ENCODE measurements around the gene SSU72.
A peak's percentile ranks its signal among the peaks of the same experiment; 100 is the strongest.
"Not testable (repeated sequence)": the region's sequence is repeated elsewhere in the genome, so short reads cannot be mapped to it uniquely, and the experiment has no call there.

Gene SSU72

GRCh38 chr1:1507305-1507704 lies 67.4 kb downstream of the SSU72 start:
- Histone ChIP-seq H3K9me3 (ENCODE audit: control insufficient read depth in 2 of 2, low read length in 2 of 2) (no peaks in the 10 kb centered on the region), H3K9ac (ENCODE audit: low read depth in 1 of 2, low read length in 2 of 2) (no peak overlapping the region), H3K27ac (ENCODE audit: low read depth in 2 of 2, low read length in 2 of 2) (no peak overlapping the region), H3K4me3 (ENCODE audit: low read length in 2 of 2) (no peak overlapping the region), H3K4me1 (ENCODE audit: control insufficient read depth in 2 of 2, insufficient read depth in 2 of 2, low read length in 2 of 2) (peaks cover 6 to 9% of the 10 kb centered on the region in 2 donors), H3K36me3 (ENCODE audit: control insufficient read depth in 2 of 2, insufficient read depth in 2 of 2, low read length in 2 of 2) (no peaks in the 10 kb centered on the region), H3K27me3 (ENCODE audit: control insufficient read depth in 2 of 2, insufficient read depth in 2 of 2, low read length in 2 of 2) (no peaks in the 10 kb centered on the region)

- H3K27ac ChIP-seq (ENCODE audit: low read depth in 2 of 2, low read length in 2 of 2); H3K4me3 ChIP-seq (ENCODE audit: low read length in 2 of 2); H3K36me3 ChIP-seq (ENCODE audit: control insufficient read depth in 2 of 2, insufficient read depth in 2 of 2, low read length in 2 of 2); H3K27me3 ChIP-seq (ENCODE audit: control insufficient read depth in 2 of 2, insufficient read depth in 2 of 2, low read length in 2 of 2); H3K9me3 ChIP-seq (ENCODE audit: control insufficient read depth in 2 of 2, low read length in 2 of 2); H3K4me1 ChIP-seq (ENCODE audit: control insufficient read depth in 2 of 2, insufficient read depth in 2 of 2, low read length in 2 of 2): not testable (repeated sequence)
- peak overlapping the region in 1 of 2 donors; percentile 12 for H3K9ac ChIP-seq (ENCODE audit: low read depth in 1 of 2, low read length in 2 of 2)
Measured at GRCh38 chr1:1505801-1506200, 68.9 kb downstream of the SSU72 start.

DNA sequence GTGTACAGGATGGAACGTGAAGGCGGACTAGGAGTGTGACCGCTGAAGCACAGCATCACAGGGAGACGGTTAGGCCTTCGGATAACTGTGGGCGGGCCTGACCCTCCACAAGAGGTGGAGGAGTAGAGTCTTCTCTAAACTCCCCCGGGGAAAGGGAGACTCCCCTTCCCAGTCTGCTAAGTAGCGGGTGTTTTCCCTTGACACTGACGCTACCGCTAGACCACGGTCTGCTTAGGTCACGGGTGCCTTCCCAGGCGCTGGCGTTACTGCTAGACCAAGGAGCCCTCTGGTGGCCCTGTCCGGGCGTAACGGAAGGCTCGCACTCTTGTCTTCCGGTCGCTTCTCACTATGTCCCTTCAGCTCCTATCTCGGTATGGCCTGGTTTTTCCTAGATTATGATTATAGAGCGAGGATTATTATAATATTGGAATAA lies 69.3 kb downstream of the SSU72 start:
- H3K9ac ChIP-seq (ENCODE audit: low read depth in 1 of 2, low read length in 2 of 2); H3K9me3 ChIP-seq (ENCODE audit: control insufficient read depth in 2 of 2, low read length in 2 of 2); H3K4me1 ChIP-seq (ENCODE audit: control insufficient read depth in 2 of 2, insufficient read depth in 2 of 2, low read length in 2 of 2); H3K36me3 ChIP-seq (ENCODE audit: control insufficient read depth in 2 of 2, insufficient read depth in 2 of 2, low read length in 2 of 2); H3K27me3 ChIP-seq (ENCODE audit: control insufficient read depth in 2 of 2, insufficient read depth in 2 of 2, low read length in 2 of 2): not testable (repeated sequence)
- Histone ChIP-seq H3K27ac (ENCODE audit: low read depth in 2 of 2, low read length in 2 of 2) (peak overlapping the region; percentile 22 to 65), H3K4me3 (ENCODE audit: low read length in 2 of 2) (peak overlapping the region in 1 of 2 donors; percentile 41)

DNA sequence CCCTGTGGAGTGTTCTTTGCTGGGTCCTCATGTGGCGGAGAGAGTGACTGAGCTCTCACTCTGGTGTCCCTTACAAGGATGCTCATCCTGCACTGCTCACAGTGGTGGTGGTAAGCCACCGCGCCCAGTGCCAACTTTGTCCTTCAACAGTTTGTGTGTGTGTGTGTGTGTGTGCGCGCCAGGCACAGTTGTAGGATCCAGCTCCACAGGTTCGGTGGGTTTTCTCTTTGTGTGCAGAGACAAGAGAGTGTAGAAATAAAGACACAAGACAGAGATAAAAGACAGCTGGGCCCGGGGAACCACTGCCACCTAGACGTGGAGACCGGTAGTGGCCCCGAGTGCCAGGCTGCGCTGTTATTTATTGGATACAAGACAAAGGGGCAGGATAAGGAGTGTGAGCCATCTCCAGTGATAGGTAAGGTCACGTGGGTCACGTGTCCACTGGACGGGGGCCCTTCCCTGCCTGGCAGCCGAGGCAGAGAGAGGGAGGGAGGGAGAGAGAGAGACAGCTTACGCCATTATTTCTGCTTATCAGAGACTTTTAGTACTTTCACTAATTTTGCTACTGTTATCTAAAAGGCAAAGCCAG lies 69.8 kb downstream of the SSU72 start:
- Histone ChIP-seq H3K4me3 (ENCODE audit: low read length in 2 of 2) (peak overlapping the region in 1 of 2 donors; percentile 41), H3K27ac (ENCODE audit: low read depth in 2 of 2, low read length in 2 of 2) (peak overlapping the region; percentile 22 to 65)
- not testable (repeated sequence) for H3K36me3 ChIP-seq (ENCODE audit: control insufficient read depth in 2 of 2, insufficient read depth in 2 of 2, low read length in 2 of 2); H3K4me1 ChIP-seq (ENCODE audit: control insufficient read depth in 2 of 2, insufficient read depth in 2 of 2, low read length in 2 of 2); H3K27me3 ChIP-seq (ENCODE audit: control insufficient read depth in 2 of 2, insufficient read depth in 2 of 2, low read length in 2 of 2); H3K9ac ChIP-seq (ENCODE audit: low read depth in 1 of 2, low read length in 2 of 2); H3K9me3 ChIP-seq (ENCODE audit: control insufficient read depth in 2 of 2, low read length in 2 of 2)

- not testable (repeated sequence) for H3K9ac ChIP-seq (ENCODE audit: low read depth in 1 of 2, low read length in 2 of 2); H3K27me3 ChIP-seq (ENCODE audit: control insufficient read depth in 2 of 2, insufficient read depth in 2 of 2, low read length in 2 of 2); H3K27ac ChIP-seq (ENCODE audit: low read depth in 2 of 2, low read length in 2 of 2); H3K4me3 ChIP-seq (ENCODE audit: low read length in 2 of 2); H3K4me1 ChIP-seq (ENCODE audit: control insufficient read depth in 2 of 2, insufficient read depth in 2 of 2, low read length in 2 of 2); H3K9me3 ChIP-seq (ENCODE audit: control insufficient read depth in 2 of 2, low read length in 2 of 2)
- H3K36me3 ChIP-seq (ENCODE audit: control insufficient read depth in 2 of 2, insufficient read depth in 2 of 2, low read length in 2 of 2), result peaks cover 11 to 15% of the 10 kb centered on the region in 2 donors
Measured at GRCh38 chr1:1495461-1495975, 79.1 kb downstream of the SSU72 start.

GRCh38 chr1:1494311-1494710 lies 80.4 kb downstream of the SSU72 start:
- H3K9ac ChIP-seq (ENCODE audit: low read depth in 1 of 2, low read length in 2 of 2); H3K4me3 ChIP-seq (ENCODE audit: low read length in 2 of 2); H3K27me3 ChIP-seq (ENCODE audit: control insufficient read depth in 2 of 2, insufficient read depth in 2 of 2, low read length in 2 of 2); H3K9me3 ChIP-seq (ENCODE audit: control insufficient read depth in 2 of 2, low read length in 2 of 2); H3K27ac ChIP-seq (ENCODE audit: low read depth in 2 of 2, low read length in 2 of 2); H3K4me1 ChIP-seq (ENCODE audit: control insufficient read depth in 2 of 2, insufficient read depth in 2 of 2, low read length in 2 of 2): not testable (repeated sequence)
- peaks cover 11 to 20% of the 10 kb centered on the region in 2 donors for H3K36me3 ChIP-seq (ENCODE audit: control insufficient read depth in 2 of 2, insufficient read depth in 2 of 2, low read length in 2 of 2)
